HepG2 (cell line): ENCODE results near the gene CCND1. TPM values are rescaled to one million over a fixed set of nuclear protein-coding genes. Genes with fewer than 3 reads are reported as not detected.

Source experiments
- AFF4 ChIP-seq: sonication (generic); formaldehyde crosslinking; IDR thresholded peaks from 2 replicates; pipeline ENCODE4 v1.4.0; 2020; ENCODE audit warnings: missing genetic modification reagents
- KMT2B ChIP-seq: IDR thresholded peaks from 2 replicates; pipeline ENCODE4 v1.6.1; 2016; ENCODE audit warnings: missing genetic modification reagents, missing compliant biosample characterization
- LRRFIP1 ChIP-seq: sonication (generic); formaldehyde crosslinking; conservative IDR thresholded peaks from 2 replicates; pipeline ENCODE4 v1.4.0; 2020; ENCODE audit warnings: missing genetic modification reagents
- MXD1 ChIP-seq: sonication (generic); formaldehyde crosslinking; IDR thresholded peaks from 2 replicates; pipeline ENCODE4 v1.4.0; 2020; ENCODE audit warnings: mild to moderate bottlenecking, missing genetic modification reagents
- NFAT5 ChIP-seq: sonication (generic); formaldehyde crosslinking; IDR thresholded peaks from 2 replicates; pipeline ENCODE4 v1.4.0; 2020; ENCODE audit warnings: missing genetic modification reagents
- NFE2L2 ChIP-seq: fragments of 150-350 bp; IDR thresholded peaks from 2 replicates; pipeline ENCODE4 v1.6.1; 2014; ENCODE audit warnings: low read length
- NR2F1 ChIP-seq, 2 experiments: fragments of 450-650 bp in 1 of 2; formaldehyde crosslinking in 1 of 2; IDR thresholded peaks; 2 replicates each; pipeline versions ENCODE4 v1.5.0 to v1.6.1; 2016 to 2020; ENCODE audit warnings: mild to moderate bottlenecking in 1 of 2, missing compliant biosample characterization in 1 of 2, missing genetic modification reagents in 1 of 2, moderate library complexity in 1 of 2
- ZFP82 ChIP-seq: sonication (generic); formaldehyde crosslinking; IDR thresholded peaks from 2 replicates; pipeline ENCODE4 v1.5.1; 2020; ENCODE audit warnings: mild to moderate bottlenecking, missing genetic modification reagents, borderline replicate concordance
- ZMAT3 ChIP-seq: sonication (generic); formaldehyde crosslinking; conservative IDR thresholded peaks from 2 replicates; pipeline ENCODE4 v1.7.0; 2021; ENCODE audit warnings: missing genetic modification reagents
- ZNF264 ChIP-seq: sonication (generic); formaldehyde crosslinking; IDR thresholded peaks from 2 replicates; pipeline ENCODE4 v1.4.0; 2020; ENCODE audit warnings: missing genetic modification reagents
- ZNF574 ChIP-seq: sonication (generic); formaldehyde crosslinking; IDR thresholded peaks from 2 replicates; pipeline ENCODE4 v1.4.0; 2020; ENCODE audit warnings: missing genetic modification reagents
- ZNF775 ChIP-seq: sonication (generic); formaldehyde crosslinking; IDR thresholded peaks from 2 replicates; pipeline ENCODE4 v1.4.0; 2020; ENCODE audit warnings: missing genetic modification reagents, mild to moderate bottlenecking, moderate library complexity, borderline replicate concordance
- ZNF788 ChIP-seq: sonication (generic); formaldehyde crosslinking; IDR thresholded peaks from 2 replicates; pipeline ENCODE4 v1.5.0; 2020; ENCODE audit warnings: mild to moderate bottlenecking, missing genetic modification reagents, borderline replicate concordance
- ZSCAN12 ChIP-seq: sonication (generic); formaldehyde crosslinking; IDR thresholded peaks from 2 replicates; pipeline ENCODE4 v1.9.0; 2021; ENCODE audit warnings: mild to moderate bottlenecking, missing genetic modification reagents
- ZSCAN21 ChIP-seq: sonication (generic); formaldehyde crosslinking; IDR thresholded peaks from 2 replicates; pipeline ENCODE4 v1.8.0; 2022; ENCODE audit warnings: mild to moderate bottlenecking, missing genetic modification reagents, moderate library complexity, borderline replicate concordance
- polyA plus RNA-seq, 8 experiments: library from polyadenylated mRNA; depleted of rRNA in 3 of 8; stranded (reverse) in 7 of 8; unstranded in 1 of 8; fragments of >200 nt; fragmentation: Illumina TruSeq in 4 of 8; extraction: Trizol in 4 of 8; gene quantifications; 2 replicates each; pipeline versions ENCODE4 v1.2.1 to v1.2.3, GENCODE V29; 2011 to 2016; ENCODE audit warnings: low read depth in 4 of 8, missing spikeins in 1 of 8, mixed read lengths in 1 of 8; ENCODE audit not compliant: insufficient read depth in 1 of 8
- total RNA-seq, 5 experiments: library from RNA; depleted of rRNA; stranded (reverse); fragments of >200 nt; fragmentation: Illumina TruSeq; extraction: Trizol; gene quantifications; 2 replicates each; pipeline ENCODE4 v1.2.3, GENCODE V29; 2016; ENCODE audit warnings: low read depth in 1 of 5

Gene CCND1
- total and polyA plus RNA-seq, 2 of the 13 experiments (the other 11 are each of a cell fraction or from before 2014, with no cell fraction given) = 107 to 136 TPM

GRCh38 chr11:69702239-69702691 is 61.3 kb downstream of the CCND1 start (continued):
- TF ChIP-seq NR2F1 (CRISPR knock-in tag; IDR thresholded peaks at IDR 0.05) (no peak), NFE2L2 (no peak), MXD1 (CRISPR knock-in tag) (no peak), AFF4 (CRISPR knock-in tag) (no peak), NFAT5 (CRISPR knock-in tag) (no peak), ZSCAN21 (CRISPR knock-in tag) (no peak), ZSCAN12 (CRISPR knock-in tag) (no peak), ZNF788 (CRISPR knock-in tag) (peak; percentile 59; the same call in 1 of the 2 replicates), ZNF264 (no peak), LRRFIP1 (CRISPR knock-in tag) (no peak), ZMAT3 (CRISPR knock-in tag) (no peak), ZFP82 (CRISPR knock-in tag) (no peak), ZNF775 (CRISPR knock-in tag) (no peak), KMT2B (CRISPR knock-in tag) (no peak), ZNF574 (CRISPR knock-in tag) (peak; percentile 50; the same call in 1 of the 2 replicates)
